Esophagus (tissue), 2 donors: ENCODE results near the gene KCTD5. TPM values are rescaled to one million over a fixed set of nuclear protein-coding genes. Genes with fewer than 3 reads are reported as not detected.
"Not testable (repeated sequence)": the region's sequence is repeated elsewhere in the genome, so short reads cannot be mapped to it uniquely, and the experiment has no call there.

Experiments
- H3K27ac ChIP-seq, 2 donors: one replicate each; pipeline ENCODE4 v1.5.1; 2013; ENCODE audit warnings: low read depth in 2 of 2, mild to moderate bottlenecking in 2 of 2, inconsistent platforms in 1 of 2, low read length in 1 of 2, moderate library complexity in 1 of 2
- H3K27me3 ChIP-seq, 2 donors: one replicate each; pipeline ENCODE4 v1.6.1; 2013; ENCODE audit warnings: low read length in 2 of 2, control low read depth in 1 of 2, mild to moderate bottlenecking in 1 of 2; ENCODE audit not compliant: insufficient read depth in 2 of 2, control insufficient read depth in 1 of 2
- H3K36me3 ChIP-seq, 2 donors: one replicate each; pipeline ENCODE4 v1.6.1; 2013; ENCODE audit warnings: low read length in 1 of 2; ENCODE audit not compliant: control insufficient read depth in 2 of 2, insufficient read depth in 2 of 2
- H3K4me1 ChIP-seq, 2 donors: one replicate each; pipeline ENCODE4 v1.6.1; 2013; ENCODE audit warnings: low read length in 1 of 2; ENCODE audit not compliant: control insufficient read depth in 2 of 2, insufficient read depth in 2 of 2
- H3K4me3 ChIP-seq, 2 donors: one replicate each; pipeline ENCODE4 v1.5.1; 2013; ENCODE audit warnings: low read length in 2 of 2, mild to moderate bottlenecking in 2 of 2, low read depth in 1 of 2, moderate library complexity in 1 of 2
- H3K9me3 ChIP-seq, 2 donors: one replicate each; pipeline ENCODE4 v1.6.1; 2013; ENCODE audit warnings: mild to moderate bottlenecking in 2 of 2, low read depth in 1 of 2, low read length in 1 of 2, moderate library complexity in 1 of 2; ENCODE audit not compliant: control insufficient read depth in 2 of 2, insufficient read depth in 1 of 2
- WGBS, 2 donors: extraction: QIAGEN DNeasy Blood & Tissue Kit; methylation state at CpG; one replicate each; pipeline ENCODE4 v1.1.7; 2013; 5-methylcytosine and 5-hydroxymethylcytosine counted together
- polyA plus RNA-seq, 2 donors: library from polyadenylated mRNA; stranded (reverse); fragments of 200-250 nt; gene quantifications; one replicate each; pipeline ENCODE4 v1.2.3, GENCODE V29; 2013
- donor health status: healthy with polysubstance abuse.
- donor health status: Bipolar disorder and iron deficiency.

Gene KCTD5
- polyA plus RNA-seq, 2 donors: 23.1 to 25.4 TPM

- peak within 1 kb of the TSS; percentile 62 to 65 for H3K4me3 ChIP-seq
These were observed 37.7 kb downstream of the KCTD5 start, which contains the start of gene PRSS27 for GRCh38 chr16:2720064-2720457. Gene PRSS27 (minus strand): TSS chr16:2720224. CDS start chr16:2720160, 64 bp downstream.

DNA sequence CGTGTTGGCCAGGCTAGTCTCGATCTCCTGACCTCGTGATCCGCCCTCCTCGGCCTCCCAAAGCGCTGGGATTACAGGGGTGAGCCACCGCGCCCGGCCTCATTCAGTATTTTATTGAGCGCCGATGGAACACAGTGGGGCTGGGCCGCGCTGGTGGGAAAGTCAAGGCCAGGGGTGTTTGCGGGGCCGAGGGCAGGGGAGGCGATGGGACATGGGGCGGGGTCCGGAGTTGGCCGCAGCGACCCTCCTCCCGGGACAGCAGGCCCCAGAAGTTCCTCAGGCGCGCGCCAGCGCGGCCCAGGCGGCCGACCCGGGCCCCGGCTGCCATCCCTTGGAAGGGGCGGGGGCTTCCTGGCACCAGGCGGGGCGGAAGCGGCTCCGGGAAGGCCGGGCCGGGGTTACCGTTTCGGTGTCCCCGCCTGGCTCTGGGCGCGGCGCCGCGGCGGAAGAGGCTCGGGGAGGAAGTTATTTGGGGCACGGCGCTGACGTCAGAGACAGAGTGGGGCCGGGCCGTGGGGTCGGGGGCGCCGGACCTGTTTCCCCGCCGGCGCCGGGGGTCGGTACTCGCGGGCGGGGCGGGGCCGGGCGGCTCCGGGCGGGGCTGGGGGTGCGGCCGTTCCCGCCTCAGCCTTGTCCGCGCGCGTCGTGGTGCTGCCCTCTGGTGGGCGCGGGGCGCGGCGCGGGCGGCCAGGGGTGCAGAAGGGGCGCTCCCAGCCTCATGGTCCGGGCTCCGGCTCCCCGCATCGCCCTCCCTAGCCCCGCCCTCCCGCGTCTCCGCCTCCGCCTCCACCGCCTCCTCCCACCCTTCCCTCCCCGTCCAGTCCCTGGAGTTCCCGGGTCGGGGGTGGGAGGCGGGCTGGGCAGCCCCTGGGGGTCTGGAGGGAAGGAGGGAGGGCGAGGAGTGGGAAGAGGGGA lies 38.7 kb downstream of the KCTD5 start:
- peaks cover 0 to 8% of the 10 kb centered on the region in 2 donors for H3K4me1 ChIP-seq
- no peaks in the 10 kb centered on the region for H3K9me3 ChIP-seq
- H3K27ac ChIP-seq: peak overlapping the region; percentile 90 to 93
- H3K27me3 ChIP-seq: no peaks in the 10 kb centered on the region
- 1 to 3% methylated on average over 47 to 99 of the region's 99 CpGs for WGBS, 2 donors
- peaks cover 0 to 4% of the 10 kb centered on the region in 2 donors for H3K36me3 ChIP-seq
- H3K4me3 ChIP-seq: peak overlapping the region; percentile 54 to 65

More at GRCh38 chr16:2720064-2720457, 37.7 kb downstream of the KCTD5 start, which contains the start of gene PRSS27:
- 72% methylated on average over 24 to 26 of the region's 26 CpGs for WGBS, 2 donors
- peaks cover 0 to 13% of the 10 kb centered on the region in 2 donors for H3K4me1 ChIP-seq
- H3K36me3 ChIP-seq: peaks cover 0 to 4% of the 10 kb centered on the region in 2 donors
- no peaks in the 10 kb centered on the region for H3K9me3 ChIP-seq
- peak within 1 kb of the TSS; percentile 91 to 93 for H3K27ac ChIP-seq
- H3K27me3 ChIP-seq: no peaks in the 10 kb centered on the region

- 40 to 46% methylated on average over 14 of the region's 14 CpGs for WGBS, 2 donors
These were observed 39.4 kb downstream of the KCTD5 start for GRCh38 chr16:2721634-2722173.

GRCh38 chr16:2724088-2724676 lies 41.9 kb downstream of the KCTD5 start:
- H3K4me1 ChIP-seq: peaks cover 0 to 8% of the 10 kb centered on the region in 2 donors
- 79 to 85% methylated on average over 7 of the region's 7 CpGs for WGBS, 2 donors
- no peak overlapping the region for H3K27ac ChIP-seq
- no peaks in the 10 kb centered on the region for H3K36me3 ChIP-seq
- no peaks in the 10 kb centered on the region for H3K9me3 ChIP-seq
- no peaks in the 10 kb centered on the region for H3K27me3 ChIP-seq
- no peak overlapping the region for H3K4me3 ChIP-seq

More at GRCh38 chr16:2721634-2722173, 39.4 kb downstream of the KCTD5 start:
- H3K27me3 ChIP-seq, H3K9me3 ChIP-seq, H3K36me3 ChIP-seq, H3K4me1 ChIP-seq: not testable (repeated sequence)
- H3K4me3 ChIP-seq: peak overlapping the region; percentile 54 to 65
- peak overlapping the region; percentile 90 to 93 for H3K27ac ChIP-seq

- no peak overlapping the region for H3K27ac ChIP-seq
- H3K36me3 ChIP-seq: no peaks in the 10 kb centered on the region
- 64 to 71% methylated on average over 13 to 16 of the region's 16 CpGs for WGBS, 2 donors
- no peak overlapping the region for H3K4me3 ChIP-seq
- H3K4me1 ChIP-seq: peaks cover 0 to 2% of the 10 kb centered on the region in 2 donors
- no peaks in the 10 kb centered on the region for H3K9me3 ChIP-seq
- no peaks in the 10 kb centered on the region for H3K27me3 ChIP-seq
These were observed 42.6 kb downstream of the KCTD5 start for GRCh38 chr16:2724816-2725348.

- H3K27me3 ChIP-seq: no peaks in the 10 kb centered on the region
- no peak overlapping the region for H3K4me3 ChIP-seq
- no peaks in the 10 kb centered on the region for H3K9me3 ChIP-seq
- WGBS, 2 donors: 75 to 82% methylated on average over 5 of the region's 5 CpGs
- H3K4me1 ChIP-seq: no peaks in the 10 kb centered on the region
- H3K27ac ChIP-seq: no peak overlapping the region
- H3K36me3 ChIP-seq: no peaks in the 10 kb centered on the region
These were observed 44.6 kb downstream of the KCTD5 start for GRCh38 chr16:2726923-2727322.

- Histone ChIP-seq H3K4me3 (no peak overlapping the region), H3K27ac (no peak overlapping the region), H3K36me3 (no peaks in the 10 kb centered on the region), H3K27me3 (no peaks in the 10 kb centered on the region), H3K4me1 (no peaks in the 10 kb centered on the region), H3K9me3 (no peaks in the 10 kb centered on the region)
- WGBS, 2 donors: 86% methylated on average over 7 of the region's 7 CpGs
These were observed 45.7 kb downstream of the KCTD5 start for GRCh38 chr16:2728034-2728433.

- 72 to 76% methylated on average over 10 of the region's 10 CpGs for WGBS, 2 donors
- Histone ChIP-seq H3K27me3 (no peaks in the 10 kb centered on the region), H3K4me3 (no peak overlapping the region), H3K9me3 (no peaks in the 10 kb centered on the region), H3K27ac (no peak overlapping the region), H3K36me3 (no peaks in the 10 kb centered on the region), H3K4me1 (no peaks in the 10 kb centered on the region)
These were observed 52.7 kb downstream of the KCTD5 start for GRCh38 chr16:2734844-2735515.
